Activated CD8-positive, alpha-beta memory T cell treated with anti-CD3 and anti-CD28 coated beads, Interleukin-2, amount 50 U/mL, for 1 hour (primary cell): ENCODE data around the gene IVD.

Experiments
- DNase-seq: peaks from one replicate; pipeline ENCODE4 v3.0.0-alpha.2; 2020; ENCODE audit errors: extremely low read depth

The IVD gene

DNA sequence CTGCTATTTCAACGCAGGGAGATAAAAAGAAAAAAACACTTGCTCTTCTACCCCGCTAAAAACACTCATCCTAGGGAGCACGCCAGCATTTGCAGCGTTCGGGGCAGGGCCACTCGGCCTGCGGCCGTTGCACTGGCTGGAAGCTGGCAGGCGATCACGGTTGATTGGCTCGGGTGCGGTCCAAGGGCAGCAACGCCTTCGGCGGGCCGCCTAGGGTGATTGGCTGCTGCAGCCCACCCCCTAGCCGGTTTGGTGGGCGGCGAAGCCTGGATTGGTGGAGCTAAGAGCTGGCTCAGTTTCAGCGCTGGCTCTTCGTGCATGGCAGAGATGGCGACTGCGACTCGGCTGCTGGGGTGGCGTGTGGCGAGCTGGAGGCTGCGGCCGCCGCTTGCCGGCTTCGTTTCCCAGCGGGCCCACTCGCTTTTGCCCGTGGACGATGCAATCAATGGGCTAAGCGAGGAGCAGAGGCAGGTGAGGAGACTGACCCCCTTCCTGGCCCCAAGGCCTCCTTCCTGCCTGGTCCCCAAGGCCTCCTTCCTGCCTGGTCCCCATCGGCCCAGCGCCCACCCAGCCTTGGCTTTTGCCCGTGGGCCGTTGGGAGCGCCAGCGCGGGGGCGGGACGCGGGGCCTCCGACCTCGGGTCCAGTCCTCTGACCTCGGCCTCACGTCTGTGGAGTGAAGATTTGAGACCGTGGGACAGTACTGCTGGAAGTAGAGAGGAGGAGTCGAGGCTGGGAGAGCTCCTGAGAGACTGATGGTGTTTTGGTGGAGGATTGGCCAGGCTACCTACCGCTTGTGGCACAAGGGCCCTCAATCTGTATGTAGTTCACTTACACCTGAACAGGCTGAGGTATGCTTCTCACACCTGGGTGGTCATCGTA, at the start of gene IVD:
Gene IVD, plus strand, starts transcription at position 295 of the 881 bp plus-strand sequence. Its CDS starts 33 bp downstream, at position 328.
- DNase-seq = peak; percentile 74

DNA sequence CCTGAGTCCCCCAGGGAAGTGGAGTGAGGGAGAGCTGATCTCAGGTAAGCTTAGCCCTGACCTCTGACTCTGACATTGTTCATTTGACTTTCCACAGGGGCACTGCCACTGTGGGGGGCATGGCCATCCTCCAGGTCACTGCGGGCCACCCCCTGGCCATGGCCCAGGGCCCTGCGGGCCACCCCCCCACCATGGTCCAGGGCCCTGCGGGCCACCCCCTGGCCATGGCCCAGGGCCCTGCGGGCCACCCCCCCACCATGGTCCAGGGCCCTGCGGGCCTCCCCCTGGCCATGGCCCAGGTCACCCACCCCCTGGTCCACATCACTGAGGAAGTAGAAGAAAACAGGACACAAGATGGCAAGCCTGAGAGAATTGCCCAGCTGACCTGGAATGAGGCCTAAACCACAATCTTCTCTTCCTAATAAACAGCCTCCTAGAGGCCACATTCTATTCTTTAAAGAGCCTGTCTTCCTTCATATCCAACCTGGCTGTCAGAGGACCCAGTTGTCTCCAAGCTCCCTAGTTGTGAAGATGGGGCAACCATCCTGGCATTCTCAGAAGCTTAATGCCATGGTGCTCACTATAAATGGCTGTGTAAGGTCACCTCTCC, 49.5 kb upstream of the IVD start:
- DNase-seq = no peak

DNA sequence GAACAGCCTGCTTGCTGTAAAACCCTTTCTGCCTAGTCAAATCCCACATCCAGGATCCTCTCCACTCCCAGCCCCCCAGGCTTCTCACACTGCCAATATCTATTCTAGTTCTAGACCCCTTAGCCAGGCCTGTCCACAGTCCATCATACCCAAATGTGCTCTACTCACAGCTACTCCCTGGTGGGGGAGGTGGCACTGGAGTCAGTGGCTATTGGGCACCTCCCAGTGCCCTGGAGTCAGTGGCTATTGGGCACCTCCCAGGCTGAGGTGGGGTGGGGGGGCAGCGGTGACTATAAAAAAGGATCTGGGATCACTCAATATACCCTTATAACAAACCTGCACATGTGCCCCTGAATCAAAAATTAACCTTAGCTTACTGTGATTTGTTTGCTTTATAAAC, 48.3 kb upstream of the IVD start:
- DNase-seq = no peak

DNA sequence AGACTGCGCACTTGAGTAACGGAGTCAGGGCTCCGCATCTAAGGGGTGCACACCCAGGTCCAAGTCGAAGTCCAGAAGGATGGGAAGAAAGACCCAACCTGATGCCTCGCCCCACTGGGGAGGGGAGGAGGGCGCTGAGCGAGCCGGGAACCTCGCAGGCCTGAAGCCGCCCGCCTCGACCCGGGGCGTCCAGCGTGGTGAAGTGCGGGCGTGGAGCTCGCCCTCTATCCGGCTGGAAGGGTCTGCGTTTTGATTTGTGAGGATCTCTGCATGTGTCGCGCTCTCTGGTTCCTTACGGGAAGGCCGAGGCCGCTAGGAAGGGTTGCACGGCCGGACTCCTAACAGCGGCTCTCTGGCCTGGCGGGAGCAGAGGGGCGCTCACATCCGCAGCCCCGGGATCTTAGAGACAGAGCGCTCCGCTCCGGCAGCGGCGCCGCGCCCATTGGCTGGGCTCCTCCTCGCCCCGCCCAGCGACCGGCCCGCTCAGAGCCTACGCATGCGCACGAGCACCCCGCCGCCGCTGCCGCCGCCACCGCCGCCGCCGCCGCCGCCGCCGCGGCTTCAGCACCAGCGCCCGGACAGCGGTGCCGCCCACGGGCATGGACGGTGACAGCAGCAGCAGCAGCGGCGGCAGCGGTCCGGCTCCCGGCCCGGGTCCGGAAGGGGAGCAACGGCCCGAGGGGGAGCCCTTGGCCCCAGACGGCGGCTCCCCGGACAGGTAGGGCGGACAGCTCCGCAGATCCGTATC, 47.7 kb upstream of the IVD start, which contains the start of gene DISP2:
Gene DISP2, plus strand, starts transcription at position 497 of the 748 bp plus-strand sequence. Its CDS starts 103 bp downstream, at position 600.
- peak; percentile 59 for DNase-seq

DNA sequence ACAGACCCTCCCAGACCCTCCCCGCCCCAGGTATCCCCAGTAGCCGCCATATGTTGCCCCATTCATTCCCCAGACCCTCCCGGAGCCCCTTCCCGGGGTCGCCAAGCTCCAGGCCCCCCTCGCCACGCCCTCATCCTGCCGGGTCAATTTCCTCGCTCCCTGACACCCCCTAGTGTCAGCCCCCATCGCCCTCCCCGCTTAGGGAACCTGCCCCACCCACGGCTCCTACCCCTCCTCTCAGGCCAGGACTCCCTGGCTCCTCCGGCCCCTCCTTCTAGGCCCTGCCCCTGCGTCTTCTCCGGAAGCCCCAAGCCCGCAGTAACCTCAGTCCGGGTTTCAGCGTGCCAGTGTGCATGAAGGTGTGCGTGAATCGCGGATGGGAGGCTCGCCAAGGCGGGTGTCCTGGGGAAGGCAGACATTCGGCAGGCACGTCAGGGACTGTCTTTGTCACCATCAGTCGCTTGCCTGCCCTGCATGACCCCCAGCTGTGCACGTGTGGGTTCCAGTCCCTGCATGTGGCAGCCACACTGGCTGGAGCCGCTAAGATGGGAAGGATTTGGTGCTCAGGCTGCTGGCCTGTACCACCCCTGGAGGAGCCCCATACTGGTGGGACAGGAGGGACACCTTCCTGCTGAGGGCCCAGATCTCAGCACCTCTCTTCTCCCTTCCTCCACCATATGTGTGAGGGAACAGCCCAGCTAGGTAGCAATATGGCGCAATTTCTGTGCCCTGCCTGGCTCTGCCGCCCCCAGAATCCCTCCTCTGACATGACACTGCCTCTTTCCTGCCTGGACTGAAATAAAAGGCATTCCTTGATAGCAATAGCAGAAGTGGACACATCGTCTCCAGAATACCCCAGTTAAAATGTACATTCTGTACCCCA, 46.9 kb upstream of the IVD start:
- DNase-seq = no peak

DNA sequence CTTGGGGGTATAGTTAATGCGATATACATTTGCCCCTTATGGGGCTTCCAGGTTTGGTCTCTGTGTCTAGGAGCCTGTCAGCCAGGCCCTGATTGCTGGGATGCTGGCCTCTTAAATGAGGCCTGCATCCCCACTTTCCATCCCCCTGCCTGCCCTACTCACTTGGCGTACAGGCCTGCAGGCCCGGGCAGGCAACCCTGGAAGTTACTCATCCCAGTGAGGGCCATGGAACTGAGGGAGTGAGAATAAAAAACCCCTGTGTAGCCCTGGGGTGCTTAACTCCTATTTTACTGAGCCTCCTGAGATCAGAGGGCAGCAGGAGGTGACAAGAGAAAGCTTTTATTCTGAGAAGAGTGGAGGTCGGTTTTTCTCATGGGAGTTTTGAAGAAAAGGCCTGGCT, 45.6 kb upstream of the IVD start:
- DNase-seq = no peak

DNA sequence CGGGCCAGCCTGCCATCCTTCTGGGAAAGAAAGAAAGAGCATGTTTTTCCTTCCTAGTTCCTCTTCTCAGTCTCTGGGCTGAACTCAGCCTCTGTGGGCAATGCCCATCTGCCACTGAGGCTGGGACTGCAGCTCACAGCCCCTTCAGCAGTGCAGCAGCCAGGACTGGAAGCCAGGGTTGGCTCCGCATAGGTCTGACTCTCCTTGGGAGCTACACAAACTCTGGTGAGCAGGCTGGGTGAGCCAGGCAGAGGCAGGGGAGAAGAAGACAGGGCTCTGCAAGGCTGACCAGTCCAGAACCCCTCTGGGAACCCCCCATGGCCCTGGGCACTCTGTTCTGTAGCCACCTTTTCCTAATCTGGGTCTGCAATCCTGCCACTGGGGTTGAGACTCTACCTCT, 44.0 kb upstream of the IVD start:
- no peak for DNase-seq

DNA sequence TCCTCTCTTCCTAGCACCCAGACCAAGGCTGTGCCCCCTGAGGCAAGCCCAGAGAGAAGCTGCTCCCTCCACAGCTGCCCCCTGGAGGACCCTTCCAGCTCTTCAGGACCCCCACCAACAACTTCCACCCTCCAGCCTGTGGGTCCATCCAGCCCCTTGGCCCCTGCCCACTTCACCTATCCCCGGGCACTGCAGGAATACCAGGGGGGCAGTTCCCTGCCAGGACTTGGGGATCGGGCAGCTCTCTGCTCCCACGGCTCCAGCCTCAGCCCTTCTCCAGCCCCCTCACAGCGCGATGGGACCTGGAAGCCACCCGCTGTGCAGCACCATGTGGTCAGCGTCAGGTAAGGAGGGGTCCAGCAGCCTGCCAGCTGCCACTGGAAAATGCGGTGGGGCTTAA, 42.0 kb upstream of the IVD start:
- DNase-seq = no peak

DNA sequence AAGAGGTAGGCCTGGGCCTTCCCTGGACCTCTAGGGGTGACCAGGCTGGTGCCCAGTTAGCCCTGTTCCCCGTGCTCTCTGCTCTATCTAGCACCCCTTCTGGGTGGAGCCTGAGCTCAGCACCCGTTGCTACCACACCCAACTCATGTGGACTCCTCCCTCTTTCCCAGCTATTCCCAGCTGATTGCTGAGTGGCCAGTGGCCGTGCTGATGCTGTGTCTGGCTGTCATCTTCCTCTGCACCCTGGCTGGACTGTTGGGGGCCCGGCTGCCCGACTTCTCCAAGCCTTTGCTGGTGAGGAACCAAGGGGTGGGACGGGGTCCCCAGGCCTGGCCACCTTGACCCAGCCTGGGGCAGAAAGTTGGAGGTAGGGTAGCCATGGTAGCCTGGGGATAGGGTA, 41.3 kb upstream of the IVD start:
- no peak for DNase-seq

DNA sequence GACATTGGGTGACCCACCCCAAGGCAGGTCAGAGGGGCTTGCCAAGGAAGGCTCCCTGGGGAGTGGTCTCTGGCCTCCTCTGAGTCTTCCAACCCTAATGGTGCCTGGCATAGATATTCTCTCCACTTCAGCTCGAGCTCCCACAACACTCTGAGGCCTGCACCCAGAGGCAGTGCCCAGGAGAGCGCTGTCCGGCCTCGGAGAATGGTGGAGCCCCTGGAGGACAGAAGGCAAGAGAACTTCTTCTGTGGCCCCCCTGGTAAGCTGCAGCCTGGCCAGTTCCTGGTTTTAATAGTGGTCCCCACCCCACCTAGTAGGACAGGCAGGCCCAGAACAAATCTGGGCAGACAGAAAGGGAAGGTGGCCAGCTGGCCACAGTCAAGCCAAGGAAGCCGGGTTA, 40.6 kb upstream of the IVD start:
- DNase-seq = no peak

DNA sequence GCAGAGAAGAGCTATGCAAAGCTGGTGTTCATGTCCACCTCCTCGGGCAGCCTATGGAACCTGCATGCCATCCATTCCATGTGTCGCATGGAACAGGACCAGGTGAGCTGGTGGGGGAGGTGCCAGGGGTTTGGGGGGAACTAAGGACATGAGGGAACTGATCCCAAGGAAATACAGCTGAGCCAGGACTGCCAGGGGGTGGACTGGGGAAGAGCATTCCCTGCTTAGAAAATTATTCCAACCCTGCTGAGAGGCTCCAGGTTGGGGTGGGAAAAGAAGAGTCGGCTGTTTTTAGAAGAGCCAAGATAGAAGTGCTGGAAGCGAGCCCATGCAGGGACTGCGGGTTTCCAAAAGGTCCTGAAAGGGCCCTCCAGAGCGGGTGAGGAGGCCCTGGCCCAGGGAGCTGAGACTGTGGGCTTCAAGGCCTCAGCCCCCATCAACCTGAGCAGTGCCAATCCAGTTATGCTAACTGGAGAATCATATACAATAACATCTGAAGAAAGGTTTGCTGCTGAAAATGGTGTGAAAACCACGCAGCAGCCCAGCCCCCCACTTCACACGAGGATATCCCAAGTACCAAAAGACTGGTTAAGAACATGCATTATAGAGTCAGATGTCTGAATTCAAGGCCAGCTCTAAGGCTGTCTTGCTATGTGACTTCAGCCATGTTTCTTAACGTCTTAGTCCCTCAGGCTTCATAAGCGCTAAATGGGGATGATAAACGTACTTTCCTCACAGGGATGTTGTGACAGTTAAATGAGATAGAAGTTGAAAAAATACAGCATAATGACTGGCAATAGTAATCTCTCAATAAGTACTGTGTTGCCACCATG, 39.8 kb upstream of the IVD start:
- no peak for DNase-seq

DNA sequence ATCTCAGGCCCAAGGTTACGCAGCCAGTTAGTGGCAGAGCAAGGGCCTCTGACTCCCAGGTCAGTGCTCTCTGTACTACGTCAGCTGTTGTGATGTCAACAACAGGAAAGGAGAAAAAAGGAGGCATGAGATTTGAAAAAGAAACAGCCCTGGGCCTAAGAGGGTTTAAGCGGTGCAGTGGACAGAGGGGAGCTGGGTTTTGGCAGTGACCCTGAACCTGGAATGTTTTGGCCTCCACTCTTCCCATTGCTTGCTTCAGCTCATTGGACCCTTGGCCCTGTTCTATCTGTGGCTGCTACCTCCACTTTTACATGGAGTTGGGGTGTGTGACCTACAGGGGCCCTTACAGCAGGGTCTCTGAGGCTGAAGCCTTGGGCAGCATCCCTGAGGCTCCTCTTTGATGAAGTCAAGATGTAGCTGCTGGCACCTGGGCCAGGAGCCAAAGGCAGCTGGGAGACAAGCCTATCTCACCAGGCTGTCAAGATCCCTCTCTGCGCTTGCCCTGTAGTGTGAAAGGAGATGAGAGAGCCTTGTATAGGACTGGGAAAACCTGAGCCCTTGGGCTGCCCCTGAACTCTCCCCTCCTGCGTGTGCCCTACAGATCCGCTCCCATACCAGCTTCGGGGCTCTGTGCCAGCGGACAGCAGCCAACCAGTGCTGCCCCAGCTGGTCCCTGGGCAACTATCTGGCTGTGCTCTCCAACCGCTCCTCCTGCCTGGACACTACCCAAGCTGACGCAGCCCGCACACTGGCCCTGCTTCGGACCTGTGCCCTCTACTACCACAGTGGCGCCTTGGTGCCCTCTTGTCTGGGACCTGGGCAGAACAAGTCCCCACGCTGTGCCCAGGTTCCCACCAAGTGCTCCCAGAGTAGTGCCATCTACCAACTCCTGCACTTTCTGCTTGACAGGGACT, 38.9 kb upstream of the IVD start:
- DNase-seq = no peak

DNA sequence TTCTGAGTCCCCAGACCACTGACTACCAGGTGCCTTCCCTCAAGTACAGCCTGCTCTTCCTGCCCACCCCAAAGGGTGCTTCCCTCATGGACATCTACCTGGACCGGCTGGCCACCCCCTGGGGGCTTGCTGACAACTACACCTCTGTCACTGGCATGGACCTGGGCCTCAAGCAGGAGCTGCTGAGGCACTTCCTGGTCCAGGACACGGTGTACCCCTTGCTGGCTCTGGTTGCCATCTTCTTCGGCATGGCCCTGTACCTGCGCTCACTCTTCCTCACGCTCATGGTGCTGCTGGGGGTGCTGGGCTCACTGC, 38.3 kb upstream of the IVD start:
- no peak for DNase-seq

DNA sequence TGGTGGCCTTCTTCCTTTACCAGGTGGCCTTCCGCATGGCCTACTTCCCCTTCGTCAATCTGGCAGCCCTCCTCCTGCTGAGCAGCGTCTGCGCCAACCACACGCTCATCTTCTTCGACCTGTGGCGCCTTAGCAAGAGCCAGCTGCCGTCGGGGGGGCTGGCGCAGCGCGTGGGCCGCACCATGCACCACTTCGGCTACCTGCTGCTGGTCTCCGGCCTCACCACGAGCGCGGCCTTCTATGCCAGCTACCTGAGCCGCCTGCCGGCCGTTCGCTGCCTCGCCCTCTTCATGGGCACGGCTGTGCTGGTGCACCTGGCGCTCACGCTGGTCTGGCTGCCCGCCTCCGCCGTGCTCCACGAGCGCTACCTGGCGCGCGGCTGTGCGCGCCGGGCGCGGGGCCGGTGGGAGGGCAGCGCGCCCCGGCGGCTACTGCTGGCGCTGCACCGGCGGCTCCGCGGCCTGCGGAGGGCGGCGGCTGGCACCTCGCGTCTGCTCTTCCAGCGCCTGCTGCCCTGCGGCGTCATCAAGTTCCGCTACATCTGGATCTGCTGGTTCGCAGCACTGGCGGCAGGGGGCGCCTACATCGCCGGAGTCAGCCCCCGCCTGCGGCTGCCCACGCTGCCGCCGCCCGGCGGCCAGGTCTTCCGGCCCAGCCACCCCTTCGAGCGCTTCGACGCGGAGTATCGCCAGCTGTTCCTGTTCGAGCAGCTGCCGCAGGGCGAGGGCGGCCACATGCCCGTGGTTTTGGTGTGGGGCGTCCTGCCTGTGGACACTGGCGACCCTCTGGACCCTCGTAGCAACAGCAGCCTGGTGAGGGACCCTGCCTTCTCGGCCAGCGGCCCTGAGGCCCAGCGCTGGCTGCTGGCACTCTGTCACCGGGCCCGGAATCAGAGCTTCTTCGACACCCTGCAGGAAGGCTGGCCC, 37.6 kb upstream of the IVD start:
- peak; percentile 68 for DNase-seq

DNA sequence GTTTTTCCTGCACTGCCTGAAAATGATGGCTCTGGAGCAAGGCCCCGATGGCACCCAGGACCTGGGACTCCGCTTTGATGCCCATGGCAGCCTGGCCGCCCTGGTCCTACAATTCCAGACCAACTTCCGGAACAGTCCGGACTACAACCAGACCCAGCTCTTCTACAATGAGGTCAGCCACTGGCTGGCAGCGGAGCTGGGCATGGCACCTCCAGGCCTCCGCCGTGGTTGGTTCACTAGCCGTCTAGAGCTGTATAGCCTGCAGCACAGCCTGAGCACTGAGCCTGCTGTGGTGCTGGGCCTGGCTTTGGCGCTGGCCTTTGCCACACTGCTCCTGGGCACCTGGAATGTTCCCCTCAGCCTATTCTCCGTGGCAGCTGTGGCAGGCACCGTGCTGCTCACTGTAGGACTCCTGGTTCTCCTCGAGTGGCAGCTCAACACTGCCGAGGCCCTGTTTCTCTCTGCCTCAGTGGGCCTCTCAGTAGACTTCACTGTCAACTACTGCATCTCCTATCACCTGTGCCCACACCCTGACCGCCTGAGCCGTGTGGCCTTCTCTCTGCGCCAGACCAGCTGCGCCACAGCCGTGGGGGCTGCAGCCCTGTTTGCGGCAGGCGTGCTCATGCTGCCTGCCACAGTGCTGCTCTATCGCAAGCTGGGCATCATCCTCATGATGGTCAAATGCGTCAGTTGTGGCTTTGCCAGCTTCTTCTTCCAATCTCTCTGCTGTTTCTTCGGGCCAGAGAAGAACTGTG, 36.7 kb upstream of the IVD start:
- no peak for DNase-seq

DNA sequence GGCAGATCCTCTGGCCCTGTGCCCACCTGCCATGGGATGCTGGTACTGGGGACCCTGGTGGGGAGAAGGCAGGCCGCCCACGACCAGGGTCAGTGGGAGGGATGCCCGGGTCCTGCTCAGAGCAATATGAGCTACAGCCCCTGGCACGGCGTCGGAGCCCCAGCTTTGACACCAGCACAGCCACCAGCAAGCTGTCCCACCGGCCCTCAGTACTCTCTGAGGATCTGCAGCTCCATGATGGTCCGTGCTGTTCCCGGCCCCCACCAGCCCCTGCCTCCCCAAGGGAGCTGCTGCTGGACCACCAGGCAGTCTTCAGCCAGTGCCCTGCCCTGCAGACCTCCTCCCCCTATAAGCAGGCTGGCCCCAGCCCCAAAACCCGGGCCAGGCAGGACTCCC, 36.1 kb upstream of the IVD start:
- no peak for DNase-seq

DNA sequence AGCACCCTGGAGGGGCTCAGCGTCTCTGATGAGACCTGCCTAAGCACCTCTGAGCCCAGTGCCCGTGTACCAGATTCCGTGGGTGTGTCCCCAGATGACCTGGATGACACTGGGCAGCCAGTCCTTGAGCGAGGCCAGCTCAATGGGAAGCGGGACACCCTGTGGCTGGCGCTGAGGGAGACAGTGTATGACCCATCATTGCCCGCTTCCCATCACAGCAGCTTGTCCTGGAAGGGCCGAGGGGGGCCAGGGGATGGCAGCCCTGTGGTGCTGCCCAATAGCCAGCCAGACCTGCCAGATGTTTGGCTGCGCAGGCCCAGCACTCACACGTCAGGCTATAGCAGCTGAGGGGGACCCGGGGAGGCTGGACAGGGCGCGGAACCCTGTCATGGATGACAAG, 35.6 kb upstream of the IVD start:
- DNase-seq = no peak

DNA sequence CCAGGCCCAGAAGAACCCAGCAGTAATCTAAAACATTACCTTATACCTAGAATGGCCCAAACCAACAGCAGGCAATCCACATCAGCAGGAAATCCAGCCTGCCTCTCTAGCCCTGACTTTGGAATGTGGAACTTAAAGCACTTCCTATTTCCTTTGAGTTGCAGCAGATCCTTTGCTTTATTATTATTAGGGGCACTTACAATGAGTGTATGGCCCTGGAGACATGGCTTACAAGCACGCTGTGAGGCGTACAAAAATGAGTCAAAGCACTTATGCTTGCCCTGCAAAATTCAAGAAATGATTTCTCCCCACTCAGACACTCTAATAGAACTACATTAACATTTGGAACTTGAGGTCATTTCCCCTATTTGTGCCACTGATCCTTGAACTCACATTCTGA, 32.6 kb upstream of the IVD start:
- DNase-seq = no peak
